ENCODE results near the gene ASXL2.

ASXL2 gene

GRCh38 chr2:25684577-25685473 is 193.5 kb downstream of the ASXL2 start:
- DNase-seq, result no peak
